ENCODE results near the gene TSPAN4.

GRCh38 chr11:827897-828192 is 14.8 kb upstream of the TSPAN4 start, which contains the start of gene CRACR2B:
- no peak for TF ChIP-seq ZSCAN4 (tag by site-specific recombination; IDR thresholded peaks at IDR 0.05)
- no peak for TF ChIP-seq CTCF (tag by site-specific recombination; IDR thresholded peaks at IDR 0.05)
- TF ChIP-seq HOXA7 (CRISPR knock-in tag; IDR thresholded peaks at IDR 0.05; ENCODE audit: borderline replicate concordance) = no peak

Data from HEK293 (cell line).